HCT116 (cell line): Measurements from ENCODE around the gene SPATA17. TPM values are rescaled to one million over a fixed set of nuclear protein-coding genes. Genes with fewer than 3 reads are reported as not detected.

Source experiments
- ATAC-seq: fragments of 200-7000 bp; cut with Tn5 transposase; 2 replicates; pipeline ENCODE4 v1.9.1; 2020; ENCODE audit warnings: mild to moderate bottlenecking, moderate library complexity
- BruUV-seq: library from RNA; stranded (reverse); fragments of 400-500 nt; replicated peaks from 2 replicates; lab custom pipeline; 2021; lab: Mats Ljungman, UMichigan
- CTCF ChIA-PET: fragments of 300-600 bp; sonication (Branson Sonifier 250); formaldehyde crosslinking; loops from one replicate; lab custom pipeline; 2021; ENCODE audit warnings: antibody characterized with exemption; lab: Charles Lee
- POLR2A ChIA-PET: fragments of 300-600, 350-600 bp; sonication (Branson Sonifier 250); formaldehyde crosslinking; loops from one replicate; lab custom pipeline; 2021; ENCODE audit warnings: antibody characterized with exemption; lab: Charles Lee
- RAD21 ChIA-PET, 2 experiments: fragments of 300-600 bp; sonication (Branson Sonifier 250); formaldehyde crosslinking; loops; one replicate each; lab custom pipeline; 2023; ENCODE audit warnings: low total read pairs in 2 of 2; ENCODE audit not compliant: uncharacterized antibody in 2 of 2, unreplicated experiment in 2 of 2, low non-redundant PET in 1 of 2; lab: Charles Lee
- DNase-seq: peaks from one replicate; pipeline ENCODE4 v3.0.0-alpha.2; 2010; ENCODE audit warnings: low read depth, low spot score
- H2AFZ ChIP-seq: fragments of 200-600 bp; shearing (Covaris generic), sonication (generic); 2 replicates; pipeline ENCODE4 v1.6.1; 2017; ENCODE audit warnings: low read depth, mixed run types, mixed read lengths, antibody characterized with exemption, low read length; ENCODE audit not compliant: poor library complexity, severe bottlenecking
- H3K27ac ChIP-seq: 2 replicates; pipeline ENCODE4 v1.5.1; 2012; ENCODE audit warnings: low read depth, low read length
- H3K27me3 ChIP-seq: fragments of 200-600 bp; sonication (generic); 2 replicates; pipeline ENCODE4 v1.6.1; 2016; ENCODE audit warnings: mixed run types, low read length, mixed read lengths; ENCODE audit not compliant: insufficient read depth
- H3K36me3 ChIP-seq, 2 experiments: fragments of 200-500 bp in 1 of 2; fragments of 200-600 bp in 1 of 2; sonication (Bioruptor generic) in 1 of 2; sonication (generic) in 1 of 2; 2 replicates each; pipeline versions ENCODE4 v1.5.1 to v1.6.1; 2014 to 2016; ENCODE audit warnings: low read length in 2 of 2, inconsistent platforms in 1 of 2, mixed read lengths in 1 of 2, mixed run types in 1 of 2; ENCODE audit not compliant: insufficient read depth in 2 of 2, control insufficient read depth in 1 of 2
- H3K4me1 ChIP-seq, 2 experiments: fragments of 200-600 bp in 1 of 2; sonication (generic) in 1 of 2; 2 replicates each; pipeline versions ENCODE4 v1.5.1 to v1.6.1; 2012 to 2017; ENCODE audit warnings: low read length in 2 of 2, inconsistent platforms in 1 of 2, mild to moderate bottlenecking in 1 of 2, mixed read lengths in 1 of 2, mixed run types in 1 of 2, moderate library complexity in 1 of 2; ENCODE audit not compliant: insufficient read depth in 2 of 2, control insufficient read depth in 1 of 2
- H3K4me2 ChIP-seq: fragments of 200-600 bp; sonication (generic); 2 replicates; pipeline ENCODE4 v1.6.1; 2017; ENCODE audit warnings: mixed run types, low read length, mixed read lengths
- H3K4me3 ChIP-seq, 2 experiments: fragments of 200-600 bp in 1 of 2; sonication (generic) in 1 of 2; replicated peaks in 1 of 2; 2 replicates each; pipeline ENCODE4 v1.5.1; 2011 to 2016; ENCODE audit warnings: low read length in 2 of 2, control low read depth in 1 of 2, low read depth in 1 of 2, mild to moderate bottlenecking in 1 of 2, mixed read lengths in 1 of 2, mixed run types in 1 of 2
- H3K79me2 ChIP-seq: fragments of 200-600 bp; sonication (generic); 2 replicates; pipeline ENCODE4 v1.6.1; 2017; ENCODE audit warnings: mild to moderate bottlenecking, mixed run types, low read length, moderate library complexity, mixed read lengths; ENCODE audit not compliant: insufficient read depth
- H3K9ac ChIP-seq: fragments of 200-600 bp; sonication (generic); 2 replicates; pipeline ENCODE4 v1.6.1; 2016; ENCODE audit warnings: low read length, mixed read lengths
- H3K9me2 ChIP-seq: fragments of 200-600 bp; sonication (generic), shearing (Covaris generic); 2 replicates; pipeline ENCODE4 v1.6.1; 2017; ENCODE audit warnings: mixed run types, mild to moderate bottlenecking, moderate library complexity; ENCODE audit not compliant: insufficient read depth
- H3K9me3 ChIP-seq, 2 experiments: fragments of 200-500 bp in 1 of 2; fragments of 200-600 bp in 1 of 2; sonication (Bioruptor generic) in 1 of 2; sonication (generic) in 1 of 2; 2 replicates each; pipeline ENCODE4 v1.6.1; 2014 to 2017; ENCODE audit warnings: low read length in 2 of 2, mixed read lengths in 2 of 2, inconsistent platforms in 1 of 2, low read depth in 1 of 2, mild to moderate bottlenecking in 1 of 2, mixed run types in 1 of 2, moderate library complexity in 1 of 2; ENCODE audit not compliant: control insufficient read depth in 1 of 2, insufficient read depth in 1 of 2
- H4K20me1 ChIP-seq: fragments of 200-600 bp; sonication (generic), shearing (Covaris generic); 2 replicates; pipeline ENCODE4 v1.6.1; 2017; ENCODE audit warnings: mixed run types, mild to moderate bottlenecking, moderate library complexity; ENCODE audit not compliant: insufficient read depth
- CBX3 ChIP-seq: IDR thresholded peaks from 2 replicates; pipeline ENCODE4 v1.6.1; 2012; ENCODE audit warnings: low read depth
- CTCF ChIP-seq, 3 experiments: fragments of 200-600 bp in 1 of 3; sonication (generic) in 1 of 3; IDR thresholded peaks in 2 of 3; conservative IDR thresholded peaks in 1 of 3; 2 replicates each; pipeline ENCODE4 v1.5.1; 2012 to 2017; ENCODE audit warnings: low read depth in 2 of 3, low read length in 2 of 3, antibody characterized with exemption in 1 of 3, borderline replicate concordance in 1 of 3, control low read depth in 1 of 3, mild to moderate bottlenecking in 1 of 3, mixed read lengths in 1 of 3, mixed run types in 1 of 3, moderate library complexity in 1 of 3; ENCODE audit not compliant: insufficient read depth in 1 of 3
- FOSL1 ChIP-seq: IDR thresholded peaks from 2 replicates; pipeline ENCODE4 v1.6.1; 2012; ENCODE audit warnings: low read depth
- RAD21 ChIP-seq: IDR thresholded peaks from 2 replicates; pipeline ENCODE4 v1.6.1; 2012; ENCODE audit warnings: low read depth, mild to moderate bottlenecking
- SP1 ChIP-seq: IDR thresholded peaks from 2 replicates; pipeline ENCODE4 v1.6.1; 2012; ENCODE audit warnings: low read depth
- SRF ChIP-seq: IDR thresholded peaks from 2 replicates; pipeline ENCODE4 v1.6.1; 2012; ENCODE audit warnings: low read depth
- YY1 ChIP-seq: IDR thresholded peaks from 2 replicates; pipeline ENCODE4 v1.6.1; 2011; ENCODE audit warnings: low read length, low read depth, moderate library complexity, mild to moderate bottlenecking; ENCODE audit not compliant: insufficient replicate concordance; ENCODE audit errors: extremely low read depth
- ZFX ChIP-seq: fragments of 450-650 bp; IDR thresholded peaks from 2 replicates; pipeline ENCODE4 v1.6.1; 2017
- intact Hi-C: fragments of 100-400 bp; cut with micrococcal nuclease; formaldehyde crosslinking; loops from 2 replicates; pipeline ENCODE4 v1.10.0; 2022
- total RNA-seq: library from RNA; stranded (reverse); gene quantifications from one replicate; pipeline ENCODE4 v1.2.1, GENCODE V29; 2021; ENCODE audit not compliant: unreplicated experiment

SPATA17 gene
- total RNA-seq, 1 experiment from 2014 or later: 2.5 TPM

GRCh38 chr1:217911908-217912307, 280.8 kb downstream of the SPATA17 start (continued):
- TF ChIP-seq CTCF (IDR thresholded peaks at IDR 0.05 in 2 of 3, conservative IDR thresholded peaks at IDR 0.05 in 1 of 3; ENCODE audit: borderline replicate concordance in 1 of 3, insufficient read depth in 1 of 3, low read depth in 2 of 3, low read length in 2 of 3) (peak; percentile 13 to 55 (median 54); a peak in 4 of 6 replicates), SP1 (no peak), SRF (no peak), YY1 (no peak), CBX3 (no peak), RAD21 (peak; percentile 44)

- Histone ChIP-seq H4K20me1 (no peaks in the 10 kb centered on the region), H3K36me3 (no peaks in the 10 kb centered on the region), H3K4me3 (no peak overlapping the region), H3K9me2 (no peaks in the 10 kb centered on the region), H3K4me2 (no peak overlapping the region), H3K4me1 (no peaks in the 10 kb centered on the region), H2AFZ (no peak overlapping the region), H3K27ac (no peak overlapping the region), H3K27me3 (peaks cover 29% of the 10 kb centered on the region), H3K9me3 (no peaks in the 10 kb centered on the region), H3K79me2 (no peaks in the 10 kb centered on the region), H3K9ac (no peak overlapping the region)
- no peak for DNase-seq
- ChIA-PET POLR2A (no interaction called here), CTCF (no interaction called here), RAD21 (no interaction called here)
- ATAC-seq: no peak; the same call in 1 of the 2 replicates
- BruUV-seq: no TSS peak
- intact Hi-C loops: no loop called here
- no peak for TF ChIP-seq FOSL1
- no peak for TF ChIP-seq ZFX
- peak; percentile 22; the same call in 1 of the 2 replicates for TF ChIP-seq RAD21
- TF ChIP-seq, all 23 proteins: peak for 1
These were observed 286.2 kb downstream of the SPATA17 start for GRCh38 chr1:217917281-217917887.
